ENCODE results near the gene CFAP58.

GRCh38 chr10:104371753-104372152, 18.1 kb downstream of the CFAP58 start:
- no peak for TF ChIP-seq EGR1 (IDR thresholded peaks at IDR 0.05; ENCODE audit: low read depth in 2 of 2)
- TF ChIP-seq CTCF (IDR thresholded peaks at IDR 0.05; ENCODE audit: low read depth, low read length, missing input control): no peak

All from liver (tissue), 3 donors.